HepG2 (cell line): Measurements from ENCODE around the gene MPP3. TPM values are rescaled to one million over a fixed set of nuclear protein-coding genes. Genes with fewer than 3 reads are reported as not detected.

Source experiments
- HDAC2 ChIP-seq: sonication (generic); formaldehyde crosslinking; IDR thresholded peaks from 2 replicates; pipeline ENCODE4 v1.4.0; 2020; ENCODE audit warnings: missing genetic modification reagents
- HMG20B ChIP-seq: conservative IDR thresholded peaks from 2 replicates; pipeline ENCODE4 v1.6.1; 2016; ENCODE audit warnings: missing genetic modification reagents, missing compliant biosample characterization
- HNF1A ChIP-seq, 2 experiments: sonication (generic) in 1 of 2; formaldehyde crosslinking in 1 of 2; IDR thresholded peaks; 2 replicates each; pipeline versions ENCODE4 v1.4.0 to v1.6.1; 2016 to 2020; ENCODE audit warnings: borderline replicate concordance in 1 of 2, low read depth in 1 of 2, mild to moderate bottlenecking in 1 of 2, missing genetic modification reagents in 1 of 2
- MED13 ChIP-seq: sonication (generic); formaldehyde crosslinking; IDR thresholded peaks from 2 replicates; pipeline ENCODE4 v1.5.0; 2020; ENCODE audit warnings: missing genetic modification reagents
- MEF2D ChIP-seq: sonication (generic); formaldehyde crosslinking; IDR thresholded peaks from 2 replicates; pipeline ENCODE4 v1.5.1; 2020; ENCODE audit warnings: mild to moderate bottlenecking, missing genetic modification reagents
- NFAT5 ChIP-seq: sonication (generic); formaldehyde crosslinking; IDR thresholded peaks from 2 replicates; pipeline ENCODE4 v1.4.0; 2020; ENCODE audit warnings: missing genetic modification reagents
- PHF8 ChIP-seq: sonication (generic); formaldehyde crosslinking; IDR thresholded peaks from 2 replicates; pipeline ENCODE4 v1.5.0; 2020; ENCODE audit warnings: missing genetic modification reagents
- SNAI1 ChIP-seq: sonication (generic); formaldehyde crosslinking; IDR thresholded peaks from 2 replicates; pipeline ENCODE4 v1.5.0; 2020; ENCODE audit warnings: mild to moderate bottlenecking, missing genetic modification reagents, borderline replicate concordance
- SP1 ChIP-seq, 2 experiments: fragments of 450-650 bp in 1 of 2; sonication (generic) in 1 of 2; formaldehyde crosslinking in 1 of 2; IDR thresholded peaks; 2 replicates each; pipeline versions ENCODE4 v1.4.0 to v1.6.1; 2016 to 2020; ENCODE audit warnings: missing genetic modification reagents in 1 of 2
- TRIM22 ChIP-seq: fragments of 450-650 bp; IDR thresholded peaks from 2 replicates; pipeline ENCODE4 v1.6.1; 2017
- ZBTB20 ChIP-seq: sonication (generic); formaldehyde crosslinking; IDR thresholded peaks from 2 replicates; pipeline ENCODE4 v1.8.1; 2023; ENCODE audit warnings: missing genetic modification reagents, low read depth, mild to moderate bottlenecking, borderline replicate concordance
- ZFAT ChIP-seq: sonication (generic); formaldehyde crosslinking; conservative IDR thresholded peaks from 2 replicates; pipeline ENCODE4 v1.8.1; 2023; ENCODE audit warnings: missing genetic modification reagents, inconsistent platforms
- ZNF660 ChIP-seq: sonication (generic); formaldehyde crosslinking; IDR thresholded peaks from 2 replicates; pipeline ENCODE4 v1.5.1; 2020; ENCODE audit warnings: mild to moderate bottlenecking, low read depth, missing genetic modification reagents, borderline replicate concordance
- ZNF749 ChIP-seq: sonication (generic); formaldehyde crosslinking; IDR thresholded peaks from 2 replicates; pipeline ENCODE4 v1.8.0; 2022; ENCODE audit warnings: mild to moderate bottlenecking, missing genetic modification reagents, moderate library complexity, borderline replicate concordance
- polyA plus RNA-seq, 8 experiments: library from polyadenylated mRNA; depleted of rRNA in 3 of 8; stranded (reverse) in 7 of 8; unstranded in 1 of 8; fragments of >200 nt; fragmentation: Illumina TruSeq in 4 of 8; extraction: Trizol in 4 of 8; gene quantifications; 2 replicates each; pipeline versions ENCODE4 v1.2.1 to v1.2.3, GENCODE V29; 2011 to 2016; ENCODE audit warnings: low read depth in 4 of 8, missing spikeins in 1 of 8, mixed read lengths in 1 of 8; ENCODE audit not compliant: insufficient read depth in 1 of 8
- total RNA-seq, 5 experiments: library from RNA; depleted of rRNA; stranded (reverse); fragments of >200 nt; fragmentation: Illumina TruSeq; extraction: Trizol; gene quantifications; 2 replicates each; pipeline ENCODE4 v1.2.3, GENCODE V29; 2016; ENCODE audit warnings: low read depth in 1 of 5
- TF ChIP-seq, protein P1 (sequence below): sonication (generic); formaldehyde crosslinking; IDR thresholded peaks from 2 replicates; pipeline ENCODE4 v1.8.1; 2023; ENCODE audit warnings: mild to moderate bottlenecking, moderate library complexity, missing genetic modification reagents

The MPP3 gene
- total and polyA plus RNA-seq, 2 of the 13 experiments (the other 11 are each of a cell fraction or from before 2014, with no cell fraction given) = 0.91 to 1.8 TPM

DNA sequence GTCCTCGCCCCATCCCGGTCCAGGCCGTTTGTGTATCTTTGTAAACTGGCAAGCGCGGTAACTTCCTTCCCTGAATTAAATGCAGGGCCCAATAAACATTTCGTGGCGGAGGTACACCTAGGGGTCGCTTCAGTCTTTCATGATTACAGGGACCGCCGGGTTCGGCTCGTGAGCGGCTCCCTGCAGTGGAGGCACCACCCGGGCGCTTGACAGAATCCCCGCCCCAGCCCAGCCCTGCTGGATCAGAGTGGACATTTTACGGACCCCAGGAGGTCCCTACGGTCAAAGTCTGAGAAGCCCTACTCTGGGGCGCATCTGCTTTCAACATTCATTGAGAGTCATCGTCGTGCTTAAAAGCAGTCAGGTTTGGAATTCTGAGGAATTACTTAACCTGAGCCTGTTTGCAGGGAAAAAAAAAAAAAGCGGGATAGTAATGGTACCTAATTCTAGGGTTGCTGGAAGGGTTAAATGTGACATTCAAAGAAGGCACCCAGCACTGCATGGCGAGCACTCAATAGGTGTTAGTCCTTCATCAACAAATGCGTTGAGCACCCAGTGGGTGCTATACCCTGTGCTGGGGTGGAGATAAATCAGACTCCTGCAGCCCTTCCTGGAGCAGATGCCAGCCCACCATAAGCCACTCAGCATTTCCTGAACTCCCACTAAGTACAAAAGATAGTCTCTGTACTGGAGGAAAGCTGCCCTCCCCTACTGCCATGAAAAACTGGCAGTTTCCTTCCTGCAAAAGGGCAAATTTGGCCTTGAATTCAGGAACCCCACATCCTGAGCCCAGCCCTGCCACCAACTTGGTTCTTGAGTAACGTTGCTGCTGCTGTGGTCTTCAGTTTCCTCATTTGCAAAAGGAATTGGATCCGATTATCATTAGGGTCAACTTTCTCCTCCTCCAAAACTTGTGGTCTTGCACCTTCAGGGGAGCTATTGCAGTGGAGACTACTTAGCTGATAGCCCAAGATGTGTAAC, 53.5 kb downstream of the MPP3 start (continued):
- peak; percentile 46; the same call in 1 of the 2 replicates for TF ChIP-seq NFAT5 (CRISPR knock-in tag)
- TF ChIP-seq TRIM22 = no peak
- TF ChIP-seq ZNF660 (CRISPR knock-in tag) = no peak
- TF ChIP-seq ZBTB20 (CRISPR knock-in tag) = 0 out of 2 replicates have a peak, but pooled peaks have one; percentile 8
- TF ChIP-seq PHF8 = peak; percentile 1; the same call in 1 of the 2 replicates
- no peak for TF ChIP-seq ZNF749 (CRISPR knock-in tag)
- TF ChIP-seq, protein P1, sequence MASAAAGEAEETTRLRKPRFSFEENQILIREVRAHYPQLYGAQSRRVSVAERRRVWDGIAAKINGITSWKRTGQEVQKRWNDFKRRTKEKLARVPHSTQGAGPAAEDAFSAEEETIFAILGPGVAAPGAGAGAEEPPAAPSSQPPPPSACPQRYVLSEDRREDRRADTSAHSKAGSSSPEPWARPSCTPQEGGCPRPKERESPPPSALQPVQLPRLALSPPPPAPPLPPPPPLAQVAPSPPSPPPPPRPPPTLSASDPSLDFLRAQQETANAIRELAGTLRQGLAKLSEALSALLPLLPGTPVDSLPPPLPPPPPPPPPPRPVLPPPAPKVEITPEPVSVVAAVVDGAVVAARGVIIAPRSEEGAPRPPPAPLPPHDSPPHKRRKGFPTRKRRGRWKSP (CRISPR knock-in tag) = 0 out of 2 replicates have a peak, but pooled peaks have one; percentile 37
- TF ChIP-seq SNAI1 = no peak
- no peak for TF ChIP-seq SP1 (IDR thresholded peaks at IDR 0.05)
- no peak for TF ChIP-seq SP1 (CRISPR knock-in tag; IDR thresholded peaks at IDR 0.05)
- TF ChIP-seq ZFAT (CRISPR knock-in tag) = no peak
- TF ChIP-seq HMG20B = no peak
- no peak for TF ChIP-seq HNF1A (IDR thresholded peaks at IDR 0.05; ENCODE audit: low read depth)
- no peak for TF ChIP-seq HNF1A (CRISPR knock-in tag; IDR thresholded peaks at IDR 0.05; ENCODE audit: borderline replicate concordance)
- TF ChIP-seq MED13 (CRISPR knock-in tag) = peak; percentile 39; the same call in 1 of the 2 replicates
- TF ChIP-seq HDAC2 (CRISPR knock-in tag) = 0 out of 2 replicates have a peak, but pooled peaks have one; percentile 6
- no peak for TF ChIP-seq MEF2D (CRISPR knock-in tag)
